NCI-H128 (cell line): ENCODE data around the gene TMEM273.

ENCODE experiments used
- DNase-seq: peaks from one replicate; lab custom pipeline; 2025; ENCODE audit not compliant: unreplicated experiment; lab: John Stamatoyannopoulos, UW

The TMEM273 gene

DNA sequence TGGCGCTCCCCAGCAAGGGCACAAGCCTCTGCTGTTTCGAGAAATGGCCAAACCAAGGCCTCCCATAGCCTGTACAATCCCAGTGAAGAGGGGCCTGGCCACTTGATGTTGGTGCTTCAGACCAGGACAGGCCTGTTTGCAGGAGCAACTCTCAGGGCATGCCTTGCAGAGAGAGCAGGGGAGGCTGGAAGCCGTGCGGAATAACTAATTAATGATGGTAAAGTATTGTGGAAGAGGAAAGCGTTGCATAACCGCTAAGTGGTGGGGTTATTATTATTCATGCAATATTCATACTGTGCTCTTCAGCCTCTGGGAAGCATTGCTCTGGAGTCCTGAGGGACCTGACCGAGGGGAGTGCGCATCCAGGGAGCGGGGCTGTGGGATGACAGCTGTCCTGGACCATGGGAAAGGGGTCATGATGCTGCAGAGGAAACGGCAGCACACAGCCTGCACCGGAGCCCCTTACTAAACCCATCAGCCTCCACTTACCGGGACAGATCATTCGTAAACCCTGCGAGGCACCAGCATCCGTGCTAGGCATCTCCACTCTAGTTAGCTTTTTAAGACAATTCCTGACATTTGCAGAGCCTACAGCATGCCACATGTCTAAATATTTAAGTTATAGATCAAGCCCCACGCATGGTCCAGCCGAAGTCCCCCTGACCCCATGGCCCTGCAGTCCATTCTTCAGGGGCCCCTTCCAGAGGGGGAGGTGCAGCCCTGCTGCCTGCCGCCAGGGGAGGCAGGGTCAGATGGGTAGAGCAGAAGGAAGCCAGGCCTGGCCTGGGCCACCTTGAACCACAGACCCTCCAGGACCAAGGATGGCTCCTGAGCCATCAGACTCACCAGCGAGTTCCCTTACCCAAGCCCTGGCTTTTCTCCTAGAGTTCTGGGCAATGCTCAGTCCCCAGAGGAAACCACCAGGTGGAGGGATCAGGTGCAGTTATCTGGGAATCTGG is 11.6 kb downstream of the TMEM273 start:
- DNase-seq = no peak

DNA sequence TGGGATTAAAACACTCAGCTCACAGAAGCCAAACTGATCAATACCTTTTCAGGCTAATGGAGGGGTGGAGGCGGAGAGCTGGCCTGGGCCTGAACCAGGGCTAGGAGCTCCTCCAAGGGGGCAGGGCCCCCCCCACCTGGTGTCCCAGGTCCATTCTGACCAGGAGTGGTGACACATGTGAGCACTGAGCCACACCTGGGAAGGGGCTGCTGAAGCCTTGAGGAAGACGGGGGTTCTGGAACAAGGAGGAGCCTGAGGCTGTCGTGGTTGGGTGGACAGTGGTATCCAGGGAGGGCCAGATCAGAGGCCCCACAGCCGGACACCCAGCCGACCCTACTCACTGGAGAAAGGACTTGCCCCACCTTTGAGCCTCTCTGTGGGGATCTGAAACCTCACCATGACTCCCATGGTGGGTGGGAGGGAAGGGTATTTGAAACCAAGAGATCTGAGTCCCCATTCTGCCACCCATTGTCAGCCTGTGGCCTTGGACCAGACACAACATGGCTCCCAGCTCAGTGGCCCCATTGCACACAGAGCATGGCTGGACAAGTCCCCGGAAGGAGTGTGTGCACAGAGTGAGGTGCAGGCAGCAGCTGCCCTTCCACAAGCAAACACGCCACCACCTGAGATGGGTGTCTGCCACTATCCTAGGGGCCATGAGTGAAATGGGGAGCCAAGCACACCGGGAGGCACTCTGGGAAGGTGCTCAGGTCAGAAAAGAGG is 12.4 kb downstream of the TMEM273 start:
- DNase-seq = no peak

DNA sequence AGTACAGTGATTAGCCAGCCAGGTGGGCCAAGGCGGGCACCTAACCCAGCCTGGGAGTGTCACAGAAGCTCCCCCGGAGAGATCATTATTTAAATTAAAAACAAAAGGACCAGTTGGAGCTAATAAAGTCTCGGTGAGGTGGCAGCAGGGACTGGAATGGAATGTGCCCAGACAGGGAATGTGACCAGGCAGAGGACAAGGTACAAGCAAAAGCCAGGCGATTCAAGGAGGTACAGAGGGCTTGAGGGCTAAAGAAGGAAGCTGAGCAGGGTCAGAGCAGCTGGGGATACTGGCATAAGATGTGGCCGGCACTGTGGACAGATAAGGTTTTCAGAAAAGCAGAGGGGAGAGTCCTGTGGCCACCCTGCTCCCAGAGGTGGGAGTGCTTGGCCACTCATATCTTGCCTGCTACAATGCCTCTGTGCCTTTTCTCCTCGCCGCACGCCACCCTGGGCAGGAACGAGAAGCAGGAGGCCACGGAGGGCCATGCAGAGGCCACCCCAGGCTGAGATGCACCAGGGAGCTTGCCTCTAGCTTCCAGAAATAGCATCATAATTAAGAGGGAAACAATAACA is 13.2 kb downstream of the TMEM273 start:
- DNase-seq = no peak

DNA sequence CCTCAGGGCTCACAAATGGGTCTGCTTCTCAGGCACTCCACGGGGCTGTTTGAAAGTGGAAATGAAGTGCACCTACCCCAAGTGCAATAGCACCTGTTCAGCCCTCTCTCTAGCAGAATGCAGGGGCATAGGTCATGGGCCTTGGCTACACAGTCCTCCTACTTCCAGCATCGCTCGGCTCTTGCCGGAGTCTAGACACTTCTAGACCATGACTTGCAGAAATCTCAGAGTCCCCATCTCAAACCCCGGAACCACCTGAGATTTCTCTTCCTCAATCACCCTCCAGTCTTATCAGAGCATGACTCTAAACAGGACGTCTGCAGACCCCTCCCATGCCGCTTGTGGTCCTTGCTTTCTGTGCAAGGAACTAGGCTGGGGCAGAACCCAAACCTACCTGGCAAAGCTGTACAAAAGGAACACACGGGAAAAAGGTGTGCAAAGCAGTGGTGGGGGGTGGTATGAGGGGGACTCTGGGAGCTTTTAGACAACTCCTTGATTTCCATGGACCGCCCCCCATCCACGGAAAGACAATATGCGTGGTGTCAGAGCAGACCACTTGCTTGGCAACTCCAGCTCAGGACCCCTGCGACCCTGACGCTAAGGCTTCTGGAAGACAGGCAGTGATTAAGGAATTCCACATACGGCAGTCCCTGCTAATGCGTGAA is 13.8 kb downstream of the TMEM273 start:
- no peak for DNase-seq

DNA sequence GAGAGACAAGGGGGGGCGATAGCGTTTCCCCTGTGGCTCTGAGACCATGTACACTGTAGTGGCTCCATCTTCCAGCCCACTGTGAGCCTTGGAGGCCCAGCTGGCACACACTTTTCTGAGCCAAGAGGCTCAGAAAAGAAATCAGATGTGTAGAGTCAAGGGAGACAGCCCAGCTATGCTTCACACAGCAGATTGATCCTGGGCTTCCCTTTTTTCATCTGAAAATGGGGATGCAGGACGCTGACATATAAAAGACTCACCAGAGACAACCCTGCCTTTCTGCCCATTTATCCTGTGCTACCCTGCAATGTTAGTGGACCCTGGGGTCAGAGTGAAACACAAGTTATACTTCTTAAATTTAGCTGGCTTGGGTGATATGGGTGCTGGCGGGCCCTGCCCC is 14.3 kb downstream of the TMEM273 start:
- no peak for DNase-seq

DNA sequence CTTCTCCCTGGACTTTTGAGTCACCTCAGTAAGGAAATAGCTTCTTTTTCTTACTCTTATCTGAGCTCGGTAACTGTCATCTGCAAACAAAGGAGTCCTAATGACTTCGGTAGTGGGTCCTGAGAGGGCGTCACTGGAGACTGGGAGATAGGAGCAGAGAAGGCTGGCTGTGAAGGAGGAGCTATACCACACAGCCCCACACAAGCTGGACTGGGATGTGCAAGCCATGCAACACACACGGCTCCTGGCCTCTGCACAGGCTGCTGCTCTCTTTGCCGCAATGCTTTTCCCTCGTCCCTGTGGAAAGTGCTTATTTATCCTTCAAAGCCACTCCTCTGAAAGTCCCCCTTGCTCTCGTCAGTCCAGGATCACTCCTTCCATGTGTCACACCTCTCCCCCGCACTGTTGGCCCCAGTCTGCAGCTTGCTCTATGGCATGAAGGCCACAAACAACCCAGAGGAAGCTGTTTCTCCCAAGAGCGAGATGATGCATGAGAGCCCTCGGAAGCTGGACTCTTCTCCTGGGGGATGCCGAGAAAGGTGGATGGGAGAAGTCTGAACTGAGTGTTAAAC is 14.9 kb downstream of the TMEM273 start:
- DNase-seq = no peak

DNA sequence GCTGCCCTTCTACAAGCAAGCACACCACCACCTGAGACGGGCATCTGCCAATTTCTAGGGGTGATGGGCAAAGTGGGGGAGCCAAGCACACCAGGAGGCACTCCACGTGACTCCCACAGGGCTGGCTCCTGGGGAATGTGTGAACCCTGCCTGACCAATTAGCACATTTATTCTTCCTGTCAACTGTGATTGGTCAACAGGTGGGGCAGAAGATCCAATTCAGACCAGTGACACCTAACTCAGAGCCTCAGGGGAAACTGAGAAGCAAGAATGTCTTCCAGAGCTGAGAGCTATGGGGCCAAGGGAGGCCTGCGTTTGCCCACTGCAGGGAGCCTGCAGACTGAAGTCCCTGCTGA is 15.4 kb downstream of the TMEM273 start:
- no peak for DNase-seq

DNA sequence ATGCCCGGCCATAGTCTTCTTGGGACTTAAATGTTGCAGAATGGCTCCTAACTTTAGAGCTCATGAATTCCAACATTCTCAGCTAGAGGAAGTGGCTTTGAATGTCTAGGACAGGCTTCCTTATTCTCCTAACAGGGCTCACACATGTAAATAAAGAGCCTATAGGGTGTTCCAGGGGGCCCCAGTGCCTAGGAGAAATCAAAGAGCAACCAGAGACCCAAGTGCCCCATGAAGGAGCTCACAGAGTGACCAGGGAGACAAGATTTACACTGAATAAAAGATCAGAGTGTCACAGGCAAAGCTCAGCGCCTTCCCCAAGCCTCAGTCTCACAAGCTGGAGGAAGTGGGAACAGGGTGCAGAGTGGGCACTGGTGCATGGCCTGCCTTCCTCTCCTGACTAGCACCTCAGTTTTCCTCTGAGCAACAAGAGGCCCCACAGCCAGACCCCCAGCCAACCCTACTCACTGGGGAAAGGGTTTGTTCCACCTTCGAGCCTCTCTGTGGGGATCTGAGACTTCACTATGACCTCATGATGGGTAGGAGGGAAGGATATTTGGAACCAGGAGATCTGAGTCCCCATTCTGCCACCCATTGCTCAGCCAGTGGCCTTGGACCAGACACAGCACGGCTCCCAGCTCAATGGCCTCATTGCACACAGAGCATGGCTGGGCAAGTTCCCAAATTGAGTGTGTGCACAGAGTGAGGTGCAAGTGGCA is 16.0 kb downstream of the TMEM273 start:
- no peak for DNase-seq

DNA sequence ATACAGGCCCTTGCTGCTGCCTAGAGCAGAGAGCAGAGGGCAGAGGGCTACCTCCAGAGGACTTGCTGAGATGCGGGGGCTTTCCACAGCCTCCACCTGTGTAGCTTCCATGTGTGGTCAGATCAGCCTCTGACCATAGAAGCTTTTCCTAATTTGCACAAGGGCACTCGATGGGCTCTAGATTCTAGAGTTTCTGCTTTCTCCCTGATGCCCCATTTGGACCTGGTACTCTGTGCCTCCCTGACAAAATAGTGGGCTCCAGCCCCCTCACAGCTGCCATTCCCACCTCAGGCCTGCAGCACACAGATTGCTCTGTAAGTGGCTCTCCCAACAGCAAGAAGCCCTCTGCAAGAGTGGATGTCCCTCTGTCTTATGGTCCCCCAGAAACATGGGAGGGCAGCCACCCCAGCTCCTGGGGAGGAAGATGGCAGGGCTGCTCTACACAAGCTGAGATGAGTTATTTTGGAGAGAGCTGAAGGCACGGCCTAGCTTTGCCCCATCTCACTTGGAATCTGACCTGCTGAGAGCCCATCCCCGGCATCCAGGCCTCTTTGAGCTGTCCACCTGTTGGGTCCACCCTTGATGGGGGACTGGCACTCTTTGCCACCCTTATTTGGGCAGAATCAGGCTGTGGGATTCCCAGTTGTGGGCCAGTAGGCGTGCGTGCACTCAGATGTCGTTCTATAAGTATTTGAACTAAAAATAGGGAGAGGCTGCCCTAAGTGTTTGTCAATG is 16.7 kb downstream of the TMEM273 start:
- no peak for DNase-seq

DNA sequence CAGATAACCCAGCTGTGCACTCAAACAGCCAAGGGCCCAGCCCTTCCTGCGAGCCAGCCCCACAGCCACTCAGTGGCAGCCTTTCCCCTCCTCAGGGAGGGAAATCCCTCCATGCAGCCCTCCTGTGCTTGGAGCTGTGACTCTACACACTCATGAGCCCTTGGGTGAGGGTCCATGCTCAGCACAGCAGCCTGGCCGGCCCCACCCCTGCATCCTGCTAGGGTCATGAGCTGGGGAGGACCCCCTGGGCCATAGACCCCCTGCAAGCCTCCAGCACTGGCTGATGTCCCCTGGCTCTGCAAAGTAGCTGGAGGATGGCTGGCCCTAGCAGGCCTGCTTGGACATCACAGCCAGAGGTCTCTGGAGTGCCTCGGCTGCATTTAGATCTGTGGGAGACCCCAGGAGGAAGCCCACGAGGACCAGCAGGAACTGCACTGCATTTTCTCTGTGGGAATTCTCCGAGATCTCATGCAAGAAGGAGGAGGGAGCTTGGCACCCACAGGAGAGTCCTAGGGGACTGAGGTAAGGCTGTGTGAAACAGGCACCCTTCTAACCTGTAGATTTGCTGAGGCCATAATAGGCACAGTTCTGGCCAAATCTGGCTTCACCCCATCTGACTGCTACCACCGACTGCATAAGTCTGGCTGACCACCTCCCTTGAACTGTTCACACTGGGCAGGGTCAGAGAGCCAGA is 17.4 kb downstream of the TMEM273 start:
- DNase-seq = no peak

DNA sequence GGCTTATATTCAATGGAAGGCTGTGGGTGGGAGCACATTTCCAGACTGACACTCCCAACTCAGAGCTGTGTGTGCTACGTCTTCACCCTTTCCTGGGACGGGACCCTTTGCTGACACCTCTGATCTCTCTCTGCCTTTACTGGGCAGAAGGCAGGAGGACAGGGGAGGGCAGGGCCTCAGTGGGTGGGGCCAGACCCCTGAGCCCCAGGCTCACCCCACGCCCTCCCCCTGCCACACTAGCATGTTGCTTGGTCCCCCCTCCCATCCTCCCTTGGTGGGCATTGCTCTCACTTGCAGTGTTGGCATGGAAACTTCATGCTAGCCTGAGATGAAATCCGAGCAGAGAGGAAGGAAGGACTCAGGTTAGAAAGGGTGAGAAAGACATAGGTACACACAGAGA is 18.4 kb downstream of the TMEM273 start:
- no peak for DNase-seq

DNA sequence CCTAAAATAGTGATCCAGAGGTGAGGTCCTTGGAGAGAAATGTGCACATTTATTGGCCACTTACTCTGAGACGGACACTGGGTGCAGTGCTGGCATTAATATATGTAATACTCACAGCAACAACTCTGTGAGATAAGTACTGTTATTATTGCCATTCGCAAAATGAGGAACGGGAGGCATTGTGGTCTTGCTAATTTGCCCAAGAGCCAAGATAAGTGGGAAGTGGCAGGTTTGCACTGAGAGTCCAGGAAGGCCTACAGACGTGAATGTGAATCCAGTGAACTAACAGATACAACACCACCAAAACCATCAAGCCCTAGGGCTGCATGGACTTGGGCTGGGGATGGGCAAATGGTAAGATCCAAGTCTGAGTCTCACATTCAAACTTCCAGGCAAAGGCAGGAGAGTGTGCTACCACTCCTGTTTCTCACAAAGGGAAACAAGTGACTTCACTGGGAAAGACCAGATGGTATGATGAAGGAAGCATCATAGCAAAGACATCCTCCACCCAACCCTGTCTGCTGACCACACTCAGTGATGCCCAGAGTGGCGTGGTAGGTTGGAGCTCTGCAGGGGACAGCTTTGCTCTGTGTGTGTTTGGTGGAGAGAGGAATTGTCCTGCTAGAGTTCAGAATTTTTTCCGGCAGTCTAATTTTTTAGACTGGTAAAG is 19.2 kb downstream of the TMEM273 start:
- no peak for DNase-seq

DNA sequence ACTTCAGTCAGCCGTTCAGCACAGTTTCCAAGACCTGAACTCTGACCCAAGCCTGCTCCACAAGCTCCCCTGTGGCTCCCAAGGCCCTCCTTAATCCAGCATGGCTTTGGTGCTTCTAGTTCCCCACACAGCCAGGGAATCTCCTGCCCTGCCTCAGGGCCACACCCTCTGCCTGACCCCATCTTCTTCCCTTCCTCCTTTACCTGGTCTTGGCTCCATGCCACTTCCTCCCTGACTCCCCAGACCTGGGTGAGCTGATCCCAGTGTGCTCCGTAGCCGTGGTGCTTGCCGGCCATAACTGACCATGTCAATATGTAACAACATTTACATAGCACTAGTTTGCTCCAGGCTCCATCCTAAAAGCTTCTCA is 20.0 kb downstream of the TMEM273 start:
- DNase-seq = no peak

DNA sequence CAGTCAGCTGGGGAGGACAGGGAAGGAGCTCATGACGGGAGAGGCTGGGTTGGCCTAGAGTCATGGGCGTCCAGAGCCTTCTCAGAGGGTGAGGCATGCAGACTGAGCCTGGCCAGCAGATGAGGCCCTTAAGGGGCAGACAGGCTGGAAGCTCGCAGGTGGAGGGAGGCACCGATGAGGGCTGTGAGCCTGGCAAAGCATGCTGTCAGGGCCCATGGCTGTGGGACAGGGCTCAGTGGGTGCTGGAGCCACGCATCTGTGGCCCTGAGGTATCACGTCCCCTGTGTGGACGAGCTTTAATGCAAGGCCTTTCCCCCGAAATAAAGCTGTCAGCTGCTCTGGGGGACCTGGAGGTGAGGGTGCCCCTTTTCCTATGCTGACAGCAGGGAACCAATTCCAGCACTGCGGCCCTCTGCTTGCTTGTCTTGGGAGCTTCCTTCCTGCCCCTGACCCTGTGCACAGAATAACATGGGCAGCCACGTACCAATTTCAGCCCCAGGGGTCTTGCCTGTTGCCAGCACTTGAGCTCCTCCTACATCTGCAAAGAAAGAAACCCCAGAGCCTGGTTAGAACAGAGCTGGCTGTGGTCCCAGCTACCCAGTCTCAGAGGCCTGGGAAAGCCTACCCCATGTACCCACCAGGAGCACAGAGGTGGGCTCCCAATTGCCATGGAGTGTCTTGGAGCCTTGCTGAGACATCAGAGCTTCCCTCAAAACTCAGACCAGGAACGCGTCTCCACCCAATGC is 20.6 kb downstream of the TMEM273 start:
- no peak for DNase-seq

DNA sequence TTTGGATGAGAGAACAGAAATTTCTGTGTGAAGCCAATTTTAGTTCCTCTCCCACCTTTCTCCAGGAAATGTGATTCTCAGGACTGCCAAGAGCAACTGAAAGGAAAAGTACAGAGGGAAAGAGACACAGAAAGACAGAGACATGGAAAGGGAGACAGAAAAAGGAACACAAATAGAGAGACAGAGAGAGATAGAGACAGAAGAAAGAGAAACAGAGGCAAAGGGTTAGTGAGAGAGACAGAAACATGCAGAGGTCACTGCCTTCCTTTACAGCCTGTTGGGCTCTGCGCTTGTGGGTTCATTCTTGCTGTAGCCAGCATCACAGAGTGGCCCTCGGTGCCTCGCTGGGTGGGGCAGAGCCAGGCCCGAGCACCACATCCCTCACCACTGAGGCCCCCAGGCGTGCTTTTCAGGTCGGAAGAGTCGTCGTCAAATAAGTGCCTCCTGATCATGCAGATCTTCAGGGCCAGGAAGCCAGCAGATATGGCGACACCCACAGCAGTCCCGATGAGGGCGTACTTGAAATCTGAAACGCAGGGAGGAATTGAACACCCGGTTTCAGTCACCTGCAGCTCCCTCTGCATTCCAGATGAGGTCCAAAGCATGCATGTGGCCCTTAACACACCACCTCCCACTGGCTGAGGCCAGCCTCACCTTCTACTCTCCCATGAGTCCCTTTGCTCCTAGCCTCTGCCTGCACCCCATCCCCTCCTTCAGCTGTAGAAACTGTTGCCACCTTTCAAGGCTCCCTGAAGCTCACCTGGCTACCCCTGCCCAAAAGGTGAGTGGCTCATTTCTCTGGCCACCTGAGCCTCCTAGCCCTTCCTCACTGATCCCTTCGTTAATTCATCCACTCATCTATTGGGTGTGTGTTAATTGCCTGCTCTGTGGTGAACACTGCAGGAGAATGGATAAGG is 21.4 kb downstream of the TMEM273 start:
- no peak for DNase-seq

DNA sequence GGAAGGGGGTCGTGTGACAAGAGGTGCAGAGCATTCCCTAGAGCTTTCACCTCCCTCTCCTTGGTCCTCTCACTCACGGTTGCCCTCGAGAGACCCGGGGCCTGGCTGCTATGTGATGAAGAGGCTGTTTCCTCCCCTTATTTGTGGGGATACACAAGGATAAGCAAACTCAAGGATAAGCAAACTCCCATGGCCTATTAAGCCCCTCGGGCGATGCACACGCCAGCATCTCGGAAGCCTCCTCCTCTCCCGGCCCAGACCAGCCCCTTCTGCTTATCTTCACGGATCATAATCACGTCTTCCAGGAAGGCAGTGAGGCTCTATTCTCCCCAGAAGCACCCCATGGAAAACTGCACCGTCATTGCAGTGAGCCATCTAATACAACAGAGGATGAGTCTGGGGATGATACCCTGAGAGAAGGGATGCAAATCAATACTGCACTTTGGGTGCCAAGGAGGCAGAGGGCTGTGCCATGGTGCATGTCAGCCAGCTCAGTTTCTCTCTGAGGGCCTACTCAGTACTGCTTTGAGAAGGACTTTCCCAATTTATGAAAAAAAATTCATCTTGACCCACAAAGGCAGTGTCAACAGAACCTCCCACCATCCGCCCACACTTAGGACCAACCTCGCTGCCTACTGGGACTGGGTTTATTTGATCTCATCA is 22.2 kb downstream of the TMEM273 start:
- no peak for DNase-seq
